ENCODE results near the gene AFF3.

DNA sequence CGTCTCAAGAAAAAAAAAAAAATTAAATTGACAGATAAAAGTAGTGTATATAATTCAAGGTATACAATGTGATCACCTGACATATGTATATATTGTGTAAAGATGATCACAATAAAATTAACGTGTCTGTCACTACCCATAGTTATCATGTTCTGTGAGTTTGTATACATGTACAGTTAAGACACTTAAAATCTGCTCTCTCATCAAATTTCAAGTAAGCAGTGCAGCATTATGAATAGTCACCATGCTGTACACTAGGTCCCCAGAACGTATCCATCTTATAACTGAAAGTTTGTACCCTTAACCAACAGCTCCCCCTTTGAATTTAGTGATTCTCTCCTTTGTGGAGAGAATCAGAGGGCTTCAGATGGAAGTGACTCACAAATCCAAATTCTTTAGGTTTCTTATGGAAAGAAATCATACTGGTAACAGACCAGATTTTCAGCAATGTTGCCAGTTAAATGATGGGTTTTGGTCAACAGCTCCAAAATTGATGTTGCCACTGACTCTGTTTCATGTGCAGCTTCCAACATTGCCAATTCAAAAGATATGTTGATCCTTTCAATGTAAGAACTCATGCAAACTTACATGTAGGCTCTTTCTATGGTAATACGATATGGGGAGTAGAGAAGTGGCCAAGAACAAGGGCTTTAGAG, 281.5 kb downstream of the AFF3 start:
- TF ChIP-seq, protein P1, sequence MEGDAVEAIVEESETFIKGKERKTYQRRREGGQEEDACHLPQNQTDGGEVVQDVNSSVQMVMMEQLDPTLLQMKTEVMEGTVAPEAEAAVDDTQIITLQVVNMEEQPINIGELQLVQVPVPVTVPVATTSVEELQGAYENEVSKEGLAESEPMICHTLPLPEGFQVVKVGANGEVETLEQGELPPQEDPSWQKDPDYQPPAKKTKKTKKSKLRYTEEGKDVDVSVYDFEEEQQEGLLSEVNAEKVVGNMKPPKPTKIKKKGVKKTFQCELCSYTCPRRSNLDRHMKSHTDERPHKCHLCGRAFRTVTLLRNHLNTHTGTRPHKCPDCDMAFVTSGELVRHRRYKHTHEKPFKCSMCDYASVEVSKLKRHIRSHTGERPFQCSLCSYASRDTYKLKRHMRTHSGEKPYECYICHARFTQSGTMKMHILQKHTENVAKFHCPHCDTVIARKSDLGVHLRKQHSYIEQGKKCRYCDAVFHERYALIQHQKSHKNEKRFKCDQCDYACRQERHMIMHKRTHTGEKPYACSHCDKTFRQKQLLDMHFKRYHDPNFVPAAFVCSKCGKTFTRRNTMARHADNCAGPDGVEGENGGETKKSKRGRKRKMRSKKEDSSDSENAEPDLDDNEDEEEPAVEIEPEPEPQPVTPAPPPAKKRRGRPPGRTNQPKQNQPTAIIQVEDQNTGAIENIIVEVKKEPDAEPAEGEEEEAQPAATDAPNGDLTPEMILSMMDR (IDR thresholded peaks at IDR 0.05), result no peak
- TF ChIP-seq EP300 (IDR thresholded peaks at IDR 0.05), result no peak
